H54 (cell line): ENCODE results near the gene APH1B.
A peak's percentile ranks its signal among the peaks of the same experiment; 100 is the strongest.

Experiments used
- DNase-seq: peaks from one replicate; pipeline ENCODE4 v3.0.0; 2011; ENCODE audit warnings: low spot score, mixed read lengths; ENCODE audit not compliant: insufficient read length
- FAIRE-seq: peaks from 3 replicates; lab custom pipeline; 2011; peaks lifted over from hg19 to GRCh38; lab: Jason Lieb, UNC
- POLR2A ChIP-seq: IDR thresholded peaks from 2 replicates; pipeline ENCODE4 v1.6.1; 2011; ENCODE audit warnings: low read depth, mild to moderate bottlenecking, low read length

The APH1B gene

GRCh38 chr15:63322541-63322940 is 45.1 kb downstream of the APH1B start:
- FAIRE-seq, result no peak
- no peak for DNase-seq
- TF ChIP-seq POLR2A, result no peak

GRCh38 chr15:63323798-63324563 is 46.6 kb downstream of the APH1B start:
- DNase-seq, result no peak
- no peak for TF ChIP-seq POLR2A
- no peak for FAIRE-seq

- DNase-seq, result no peak
- no peak for TF ChIP-seq POLR2A
- no peak for FAIRE-seq
Observed at GRCh38 chr15:63324770-63325169, 47.4 kb downstream of the APH1B start.

- no peak for DNase-seq
- no peak for FAIRE-seq
- TF ChIP-seq POLR2A, result no peak
Observed at GRCh38 chr15:63327648-63328421, 50.4 kb downstream of the APH1B start.

- DNase-seq, result no peak
- FAIRE-seq, result no peak
- TF ChIP-seq POLR2A, result no peak
Observed at GRCh38 chr15:63329567-63330350, 52.4 kb downstream of the APH1B start.

- FAIRE-seq (no peak), DNase-seq (no peak)
- no peak for TF ChIP-seq POLR2A
Observed at GRCh38 chr15:63330926-63331325, 53.5 kb downstream of the APH1B start.

GRCh38 chr15:63331456-63331855 is 54.1 kb downstream of the APH1B start:
- DNase-seq, result no peak
- no peak for TF ChIP-seq POLR2A
- FAIRE-seq, result no peak

GRCh38 chr15:63332367-63333124 is 55.1 kb downstream of the APH1B start:
- DNase-seq, result peak; percentile 39
- FAIRE-seq, result no peak
- TF ChIP-seq POLR2A, result no peak

GRCh38 chr15:63334821-63335220 is 57.4 kb downstream of the APH1B start:
- TF ChIP-seq POLR2A, result no peak
- no peak for FAIRE-seq

GRCh38 chr15:63335543-63336240 is 58.3 kb downstream of the APH1B start:
- TF ChIP-seq POLR2A, result no peak
- DNase-seq (no peak), FAIRE-seq (no peak)

More at GRCh38 chr15:63334821-63335220, 57.4 kb downstream of the APH1B start:
- DNase-seq, result no peak

GRCh38 chr15:63337046-63337445 is 59.6 kb downstream of the APH1B start:
- no peak for TF ChIP-seq POLR2A
- FAIRE-seq (no peak), DNase-seq (no peak)

GRCh38 chr15:63338170-63338569 is 60.8 kb downstream of the APH1B start:
- FAIRE-seq (no peak), DNase-seq (no peak)
- no peak for TF ChIP-seq POLR2A

GRCh38 chr15:63339006-63339766 is 61.8 kb downstream of the APH1B start:
- FAIRE-seq, result no peak
- TF ChIP-seq POLR2A, result no peak
- no peak for DNase-seq
